Activated CD4-positive, CD25-positive, alpha-beta regulatory T cell (primary cell): ENCODE data around the gene CLDN24.
"Not testable (repeated sequence)": the region's sequence is repeated elsewhere in the genome, so short reads cannot be mapped to it uniquely, and the experiment has no call there.

Experiments
- DNase-seq, 4 experiments: peaks; one replicate each; lab custom pipeline; 2025; lab: John Stamatoyannopoulos, UW

CLDN24 gene

GRCh38 chr4:183347146-183347545, 24.9 kb upstream of the CLDN24 start:
- DNase-seq: no peak

- no peak for DNase-seq
These were observed 23.0 kb upstream of the CLDN24 start for GRCh38 chr4:183345261-183345660.

DNA sequence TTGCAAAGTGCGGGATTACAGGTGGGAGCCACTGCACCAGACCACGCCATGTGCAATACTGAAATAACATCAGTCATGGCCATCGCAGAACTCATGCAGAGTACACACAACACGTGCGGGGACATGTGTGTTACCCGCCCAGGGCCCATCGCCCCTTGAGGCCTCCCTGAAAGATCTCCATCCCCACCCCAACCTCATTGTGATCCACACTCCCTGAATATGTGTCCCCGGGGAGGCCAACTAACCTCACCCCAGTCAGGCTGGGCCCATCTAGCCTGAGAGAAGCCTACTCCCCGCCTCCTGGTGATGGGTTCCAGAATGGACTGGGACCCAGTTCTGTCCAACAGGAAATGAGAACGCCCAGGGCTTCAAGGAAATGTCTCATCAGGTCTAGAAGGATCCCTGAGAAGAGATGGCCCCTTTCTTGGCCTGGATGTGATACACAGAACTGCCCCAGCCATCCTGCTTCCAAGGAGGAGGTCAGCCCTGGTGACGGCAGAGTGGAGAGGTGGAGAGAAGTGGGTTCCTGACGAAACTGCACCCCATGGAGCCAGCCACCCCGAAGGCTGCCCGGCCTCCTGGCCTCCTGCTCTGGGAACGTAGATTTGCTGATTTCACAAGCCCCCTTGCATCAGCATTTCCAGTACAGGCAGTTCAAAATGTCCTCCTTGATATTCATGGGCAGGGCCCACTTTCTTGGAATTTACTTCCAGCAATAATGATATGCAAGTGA, 22.5 kb upstream of the CLDN24 start:
- no peak for DNase-seq

DNA sequence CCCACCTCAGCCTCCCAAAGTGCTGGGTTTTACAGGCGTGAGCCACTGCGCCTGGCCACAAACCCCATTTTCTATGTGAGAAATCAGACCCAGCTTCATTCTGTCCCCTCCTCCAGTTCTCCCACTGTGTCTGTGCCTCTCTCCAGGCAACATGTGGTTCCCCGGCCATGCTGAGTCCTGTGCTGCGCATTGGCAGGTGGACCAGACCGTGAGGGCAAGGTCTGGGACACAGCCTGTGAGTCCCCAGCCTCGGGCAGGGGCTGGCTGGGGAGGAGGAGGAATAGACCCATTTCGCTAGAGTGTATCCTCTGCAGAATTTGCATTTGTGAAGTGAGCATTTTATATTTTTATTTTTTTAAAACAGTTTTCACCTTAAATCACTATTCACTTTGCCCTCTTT, 21.5 kb upstream of the CLDN24 start:
- no peak for DNase-seq

GRCh38 chr4:183342541-183343533, 20.6 kb upstream of the CLDN24 start:
- DNase-seq: no peak

GRCh38 chr4:183337833-183338232, 15.6 kb upstream of the CLDN24 start:
- DNase-seq: no peak

DNA sequence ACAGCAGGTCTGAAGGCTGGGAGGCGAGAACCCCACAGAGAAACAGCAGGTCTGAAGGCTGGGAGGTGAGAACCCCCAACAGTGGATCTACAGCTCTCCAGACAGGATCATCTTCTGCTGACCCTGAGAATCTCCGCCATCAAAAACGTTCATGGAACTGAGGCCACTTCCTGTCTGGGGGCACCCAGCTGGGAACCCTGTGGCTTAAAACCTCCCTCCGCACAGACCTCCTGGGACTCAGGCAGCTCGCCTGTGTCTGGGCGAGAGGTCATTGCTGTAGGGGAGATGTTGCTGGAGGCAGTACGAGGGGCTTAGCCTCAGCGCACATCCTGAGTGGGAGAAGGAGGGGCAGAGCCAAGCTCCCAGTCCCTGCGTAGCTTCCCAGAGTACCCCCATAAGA, 15.1 kb upstream of the CLDN24 start:
- no peak for DNase-seq

DNA sequence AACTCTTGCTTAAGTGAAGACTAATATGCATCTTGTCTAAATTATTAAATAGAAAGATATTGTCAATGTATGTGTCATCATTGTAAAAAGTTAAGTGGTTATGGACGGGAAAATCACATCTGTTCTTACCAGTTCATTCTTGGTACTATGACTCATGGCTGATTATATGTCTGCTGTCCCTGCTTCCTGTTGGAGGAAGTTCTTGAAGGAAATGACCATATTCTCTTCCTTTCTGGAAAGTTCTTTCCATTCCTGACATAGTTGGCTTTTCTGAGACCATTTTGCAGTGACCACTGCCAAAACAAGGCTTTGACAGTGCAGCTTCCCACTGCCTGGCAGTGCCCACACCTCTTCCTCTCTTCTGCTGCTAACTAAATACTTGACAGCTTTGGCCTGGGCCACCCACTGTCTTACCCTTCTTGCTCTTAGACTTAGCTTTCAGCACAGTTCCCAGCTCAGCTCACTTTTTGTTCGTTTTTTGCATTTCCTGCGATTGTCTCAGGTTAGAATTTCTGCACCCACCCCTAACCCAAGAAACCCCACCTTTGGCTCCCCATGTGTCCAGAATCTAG, 13.2 kb upstream of the CLDN24 start:
- no peak for DNase-seq

DNA sequence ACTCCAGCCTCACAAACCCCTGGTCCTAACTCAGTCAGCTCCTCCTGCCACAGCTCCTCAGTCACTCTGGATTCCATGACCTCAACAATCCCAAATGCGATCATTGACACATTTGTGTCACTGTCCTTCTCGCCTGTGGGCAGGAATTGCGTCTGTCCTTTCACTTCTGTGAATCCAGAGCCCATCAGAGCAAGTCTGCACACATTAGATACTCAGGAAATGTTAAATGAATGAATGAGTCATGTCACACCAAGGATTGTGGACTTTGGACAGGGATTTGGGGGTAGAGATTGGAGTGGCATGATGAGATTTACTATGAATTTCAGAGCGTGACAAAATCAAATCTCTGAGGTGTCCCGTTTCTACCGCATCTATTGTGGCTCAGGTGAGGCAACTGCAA, 11.8 kb upstream of the CLDN24 start:
- no peak for DNase-seq

DNA sequence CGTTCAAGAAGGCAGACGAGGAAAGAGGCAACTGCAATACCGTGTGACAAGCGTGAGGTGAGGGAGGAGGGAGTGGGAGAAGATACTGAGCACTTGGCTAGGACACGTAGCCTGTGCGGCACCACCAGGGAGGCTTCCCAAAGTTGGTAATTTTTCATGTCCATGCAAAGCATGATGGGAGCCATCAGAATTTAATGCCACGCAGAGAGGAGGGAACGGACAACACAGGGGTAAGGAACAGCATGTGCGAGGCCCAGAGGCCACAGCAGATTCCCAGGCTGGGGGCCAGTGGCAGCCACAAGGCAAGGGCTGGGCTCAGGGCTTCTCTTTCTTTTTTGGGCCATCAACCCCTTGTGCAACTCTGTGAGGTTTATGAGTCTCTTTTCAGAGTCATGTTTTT, 11.0 kb upstream of the CLDN24 start:
- no peak for DNase-seq

DNA sequence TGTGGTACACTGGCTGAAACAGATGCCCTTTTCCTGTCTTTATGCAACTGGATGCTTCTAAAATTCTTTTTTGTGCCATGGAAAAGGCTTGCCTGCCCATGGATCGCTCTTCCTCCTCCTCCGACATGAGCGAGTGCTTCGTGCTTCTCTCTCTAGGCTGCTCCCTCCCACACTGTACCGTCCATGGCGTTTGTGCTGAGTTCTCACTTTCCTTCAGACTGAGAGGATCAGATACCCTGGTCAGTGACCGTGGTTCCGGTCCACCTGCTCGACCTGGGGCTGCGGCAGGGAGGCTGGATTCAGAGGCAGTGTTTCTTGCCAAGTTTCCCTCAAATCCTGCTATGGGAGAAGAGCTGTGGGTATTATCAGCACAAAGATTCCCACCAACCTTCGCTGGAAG, 10.2 kb upstream of the CLDN24 start:
- no peak for DNase-seq

- DNase-seq: no peak
These were observed 8.6 kb upstream of the CLDN24 start for GRCh38 chr4:183330841-183331240.

- no peak for DNase-seq
These were observed 7.9 kb upstream of the CLDN24 start for GRCh38 chr4:183329954-183330742.

DNA sequence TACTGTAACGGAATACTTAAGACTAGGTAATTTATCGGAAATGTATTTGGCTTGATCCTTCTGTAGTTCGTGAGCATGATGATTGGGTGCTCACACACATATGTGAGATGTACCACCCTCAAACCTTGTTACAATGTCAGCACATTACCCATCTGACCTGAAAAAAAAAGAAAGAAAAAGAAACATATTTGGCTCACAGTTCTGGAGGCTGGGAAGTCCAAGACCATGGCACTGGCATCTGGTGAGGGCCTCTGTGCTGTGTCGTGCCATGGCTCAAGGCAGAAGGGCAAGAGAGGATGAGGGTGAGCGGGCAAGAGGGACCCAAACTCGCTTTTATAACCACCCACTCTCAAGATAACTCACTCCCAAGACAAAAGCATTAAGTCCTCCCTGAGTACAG, 7.0 kb upstream of the CLDN24 start:
- DNase-seq: no peak

- DNase-seq: no peak
These were observed 6.6 kb upstream of the CLDN24 start for GRCh38 chr4:183328832-183329231.

GRCh38 chr4:183327827-183328226, 5.6 kb upstream of the CLDN24 start:
- no peak for DNase-seq

DNA sequence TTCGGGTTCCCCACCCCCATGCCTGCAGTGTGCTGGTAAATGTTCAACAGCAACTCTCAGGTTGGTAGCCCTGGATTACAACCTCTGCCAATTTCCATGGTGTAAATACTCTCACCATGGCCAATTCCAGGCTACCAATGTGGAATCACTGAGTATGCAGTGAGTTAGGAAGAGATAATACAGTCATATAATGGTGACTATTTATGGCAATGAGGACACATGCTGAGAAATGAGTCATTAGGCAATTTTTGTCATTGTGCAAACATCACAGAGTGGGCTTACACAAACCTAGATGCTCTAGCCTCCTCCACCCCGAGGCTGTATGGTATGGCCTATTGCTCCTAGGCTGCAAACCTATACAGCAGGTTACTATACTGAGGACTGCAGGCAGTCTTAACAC, 4.6 kb upstream of the CLDN24 start:
- DNase-seq: no peak

DNA sequence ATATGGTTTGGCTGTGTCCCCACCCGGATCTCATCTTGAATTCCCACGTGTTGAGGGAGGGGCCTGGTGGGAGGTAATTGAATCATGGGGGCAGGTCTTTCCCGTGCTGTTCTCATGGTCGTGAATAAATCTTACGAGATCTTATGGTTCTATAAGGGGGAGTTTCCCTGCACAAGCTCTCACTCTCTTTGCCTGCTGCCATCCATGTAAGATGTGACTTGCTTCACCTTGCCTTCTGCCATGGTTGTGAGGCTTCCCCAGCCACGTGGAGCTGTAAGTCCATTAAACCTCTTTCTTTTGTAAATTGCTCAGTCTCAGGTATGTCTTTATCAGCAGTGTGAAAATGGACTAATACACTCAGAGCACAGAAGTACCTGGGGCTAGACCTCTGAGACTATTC, 4.2 kb upstream of the CLDN24 start:
- not testable (repeated sequence) for DNase-seq

DNA sequence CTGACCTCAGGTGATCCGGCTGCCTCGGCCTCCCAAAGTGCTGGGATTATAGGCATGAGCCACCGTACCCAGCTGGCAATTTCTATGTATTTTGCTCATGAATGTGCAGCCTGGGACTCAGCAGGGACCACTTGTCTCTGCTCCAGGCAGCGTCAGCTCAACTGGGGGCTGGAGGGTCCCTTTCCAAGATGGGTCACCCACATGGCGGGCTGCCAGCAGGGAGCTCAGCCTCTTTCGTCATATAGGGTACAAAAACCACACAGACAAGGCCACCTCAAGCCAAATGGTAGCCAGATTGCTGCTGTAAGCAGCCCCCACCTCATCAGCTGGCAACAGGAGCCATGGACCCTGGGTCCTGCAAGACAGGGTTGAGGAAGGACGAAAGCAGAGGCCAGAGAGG, 2.4 kb upstream of the CLDN24 start:
- DNase-seq: no peak

DNA sequence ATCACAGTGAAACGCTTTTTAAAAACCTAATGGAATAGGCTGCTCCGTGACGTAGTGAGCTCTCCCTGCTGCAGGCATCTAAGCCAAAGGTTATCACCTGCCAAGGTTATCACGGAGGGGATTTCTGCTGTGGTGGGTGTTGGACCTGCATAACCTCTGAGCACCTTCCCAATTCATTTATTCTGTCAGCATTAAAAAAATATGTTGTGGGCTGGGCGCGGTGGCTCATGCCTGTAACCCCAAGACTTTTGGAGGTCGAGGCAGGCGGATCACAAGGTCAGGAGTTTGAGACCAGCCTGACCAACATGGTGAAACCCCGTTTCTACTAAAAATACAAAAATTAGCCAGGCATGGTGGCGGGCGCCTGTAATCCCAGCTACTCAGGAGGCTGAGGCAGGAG, 1.8 kb upstream of the CLDN24 start:
- DNase-seq: not testable (repeated sequence)

DNA sequence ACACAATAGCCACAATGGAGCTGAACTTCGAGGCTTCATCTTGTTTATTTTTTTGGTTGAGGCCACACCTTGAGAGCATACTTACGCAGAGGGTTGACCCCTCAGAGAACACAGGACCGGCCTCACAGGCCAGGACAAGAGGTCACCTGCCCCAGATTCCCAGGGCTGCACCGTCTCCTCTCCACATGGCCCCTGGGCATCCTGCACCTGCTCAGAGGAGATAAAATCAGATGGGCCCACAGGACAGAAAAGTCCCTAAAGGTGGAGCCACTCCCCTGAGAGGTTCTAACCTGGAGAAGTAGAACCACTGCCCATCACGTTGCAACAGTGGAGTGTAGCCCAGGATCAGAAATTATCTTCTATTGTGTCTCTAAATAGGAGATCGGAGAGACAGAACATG, 1.1 kb upstream of the CLDN24 start:
- DNase-seq: no peak

- DNase-seq: no peak
These were observed 710 bp downstream of the CLDN24 start for GRCh38 chr4:183321516-183321915.
